Activated CD8-positive, alpha-beta memory T cell treated with anti-CD3 and anti-CD28 coated beads for 48 hours (primary cell): ENCODE measurements around the gene BABAM2.
"Not testable (repeated sequence)": the region's sequence is repeated elsewhere in the genome, so short reads cannot be mapped to it uniquely, and the experiment has no call there.

Experiments used
- DNase-seq, 3 experiments: peaks; one replicate each; pipeline ENCODE4 v3.0.0-alpha.2; 2020; ENCODE audit warnings: low read depth in 2 of 3, low spot score in 2 of 3

Gene BABAM2

DNA sequence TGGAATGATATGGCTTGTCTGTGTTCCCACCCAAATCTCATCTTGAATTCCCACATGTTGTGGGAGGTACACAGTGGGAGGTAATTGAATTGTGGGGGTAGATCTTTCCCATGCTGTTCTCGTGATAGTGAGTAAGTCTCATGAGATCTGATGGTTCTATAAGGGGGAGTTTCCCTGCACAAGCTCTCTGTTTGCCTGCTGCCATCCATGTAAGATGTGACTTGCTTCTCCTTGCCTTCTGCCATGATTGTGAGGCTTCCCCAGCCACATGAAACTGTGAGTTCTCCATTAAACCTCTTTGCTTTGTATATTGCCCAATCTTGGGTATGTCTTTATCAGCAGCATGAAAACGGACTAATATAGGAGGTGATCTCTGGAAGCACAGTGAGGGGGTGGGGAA lies 78.4 kb downstream of the BABAM2 start:
- not testable (repeated sequence) for DNase-seq

DNA sequence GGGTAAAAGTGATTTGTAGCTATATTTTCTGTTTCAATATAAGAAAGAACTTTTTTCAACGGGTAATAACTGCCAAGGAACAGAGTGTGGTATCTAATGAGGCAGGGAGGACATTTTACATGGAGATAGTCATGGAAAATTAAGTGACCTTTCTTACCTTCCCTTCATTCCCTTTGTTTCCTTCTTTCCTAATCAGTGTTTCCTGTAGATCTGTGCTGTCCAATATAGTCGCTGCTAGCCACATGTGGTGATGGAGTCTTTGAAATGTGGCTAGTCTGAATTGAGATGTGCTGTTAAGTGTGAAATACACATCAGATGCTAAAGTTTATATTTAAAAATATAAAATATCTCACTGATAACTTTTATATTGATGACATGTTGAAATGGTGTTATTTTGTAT lies 81.8 kb downstream of the BABAM2 start:
- no peak for DNase-seq

DNA sequence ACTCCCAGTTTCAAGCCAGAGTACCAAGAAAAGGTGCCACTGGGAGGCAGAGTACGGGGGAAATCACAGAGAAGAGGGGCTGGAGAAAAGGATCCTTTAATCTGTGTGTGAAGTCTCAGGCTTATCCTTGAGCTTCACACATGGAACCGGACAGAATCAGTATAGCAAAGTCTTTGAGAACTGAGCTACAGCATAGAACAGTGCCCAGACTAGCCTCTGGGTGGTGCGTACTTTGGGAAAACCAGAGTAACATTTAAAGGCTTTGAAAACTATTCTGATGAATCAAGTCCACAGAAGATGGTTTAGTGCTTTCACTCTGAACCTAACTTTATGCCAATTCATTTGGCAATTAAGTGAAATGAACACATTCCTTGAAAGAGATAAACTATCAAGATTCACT lies 83.1 kb downstream of the BABAM2 start:
- DNase-seq, result no peak

DNA sequence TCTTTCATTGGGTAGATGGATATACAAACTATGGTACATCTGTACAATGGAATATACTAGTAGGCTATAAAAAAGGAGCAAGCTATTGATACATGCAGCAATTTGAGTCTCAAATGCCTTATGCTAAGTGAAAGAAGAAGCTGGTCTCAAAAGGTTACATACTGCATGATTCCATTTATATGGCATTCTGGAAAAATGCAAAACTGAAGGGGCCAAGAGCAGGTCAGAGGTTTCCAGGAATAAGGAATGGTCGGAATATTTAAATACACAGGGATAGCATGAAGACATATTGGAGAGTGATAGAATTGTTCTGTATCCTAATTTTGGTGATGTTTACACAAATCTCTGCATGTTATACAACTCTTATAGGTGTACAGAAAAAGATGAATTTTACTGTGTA lies 85.8 kb downstream of the BABAM2 start:
- no peak for DNase-seq

DNA sequence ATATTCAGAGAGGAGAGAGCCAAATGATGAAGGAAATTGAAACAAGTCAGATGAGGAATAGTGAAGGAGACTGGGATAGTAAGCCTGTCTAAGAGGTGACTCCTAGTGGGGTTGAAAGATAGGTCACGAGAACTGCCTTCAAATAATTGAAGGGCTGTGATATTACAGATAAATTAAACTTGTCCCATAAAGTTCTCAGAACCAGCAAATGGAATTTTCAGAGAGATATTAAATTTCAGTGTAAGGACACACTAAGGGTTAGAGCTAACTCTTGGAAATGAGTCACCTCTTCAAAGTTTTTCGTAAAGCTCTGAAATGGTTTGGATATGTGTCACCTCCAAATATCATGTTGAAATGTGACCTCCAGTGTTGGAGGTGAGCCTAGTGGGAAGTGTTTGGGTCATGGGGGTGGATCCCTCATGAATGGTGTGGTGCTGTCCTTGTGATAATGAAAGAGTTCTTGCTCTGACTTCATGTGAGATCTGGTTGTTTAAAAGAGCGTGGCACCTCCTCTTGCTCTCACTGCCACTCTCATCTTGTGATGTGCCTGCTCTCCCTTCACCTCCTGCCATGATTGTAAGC lies 87.3 kb downstream of the BABAM2 start:
- no peak for DNase-seq

DNA sequence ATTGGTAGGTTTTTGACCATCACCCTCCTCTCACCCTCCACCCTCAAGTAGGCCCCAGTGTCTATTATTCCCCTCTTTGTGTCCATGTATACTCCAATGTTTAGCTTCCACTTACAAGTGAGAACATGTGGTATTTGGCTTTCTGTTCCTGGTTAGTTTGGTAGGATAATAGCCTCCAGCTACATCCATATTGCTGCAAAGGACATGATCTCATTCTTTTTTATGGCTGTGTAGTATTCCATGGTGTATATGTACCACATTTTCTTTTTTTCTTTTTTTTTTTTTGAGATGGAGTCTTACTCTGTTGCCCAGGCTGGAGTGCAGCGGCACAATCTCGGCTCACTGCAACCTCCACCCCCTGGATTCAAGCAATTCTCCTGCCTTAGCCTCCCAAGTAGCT lies 88.2 kb downstream of the BABAM2 start:
- DNase-seq, result not testable (repeated sequence)

DNA sequence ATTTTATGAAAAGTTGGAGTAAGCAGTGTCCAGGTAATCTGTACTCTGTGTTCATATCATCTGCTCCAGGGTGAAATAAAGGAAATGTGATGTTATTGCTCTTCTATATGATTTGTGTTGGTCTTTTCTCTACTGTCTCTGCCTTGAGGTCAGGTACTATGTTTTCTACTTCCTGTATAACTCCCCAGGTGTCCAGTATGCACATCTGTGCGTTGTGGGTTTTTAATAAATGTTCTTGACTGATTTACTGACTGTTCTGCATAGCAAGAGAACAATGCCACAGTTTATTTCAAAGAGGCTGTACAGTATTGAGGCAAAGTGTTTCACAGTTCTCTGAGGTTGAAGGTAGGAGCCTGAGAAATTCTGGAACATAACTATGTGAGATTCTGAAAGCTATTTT lies 89.7 kb downstream of the BABAM2 start:
- no peak for DNase-seq

DNA sequence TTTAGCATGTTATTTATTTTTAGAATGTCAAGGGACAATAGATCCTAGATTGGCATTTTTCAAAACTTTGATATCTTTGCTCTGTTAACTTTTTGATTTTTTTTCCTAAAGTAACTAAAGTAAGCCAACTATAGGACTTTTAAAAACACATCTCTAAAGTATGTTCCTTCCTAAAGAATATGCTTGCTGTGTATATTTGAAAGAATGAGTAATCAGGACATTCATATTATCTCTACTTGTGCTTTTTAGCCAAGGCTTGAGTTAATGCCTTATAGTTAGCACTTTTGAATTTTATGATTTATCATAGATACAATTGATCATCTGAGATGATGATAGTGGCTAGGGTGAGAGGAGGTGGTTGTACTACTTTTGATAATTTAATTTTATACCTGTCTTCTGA lies 93.6 kb downstream of the BABAM2 start:
- no peak for DNase-seq

DNA sequence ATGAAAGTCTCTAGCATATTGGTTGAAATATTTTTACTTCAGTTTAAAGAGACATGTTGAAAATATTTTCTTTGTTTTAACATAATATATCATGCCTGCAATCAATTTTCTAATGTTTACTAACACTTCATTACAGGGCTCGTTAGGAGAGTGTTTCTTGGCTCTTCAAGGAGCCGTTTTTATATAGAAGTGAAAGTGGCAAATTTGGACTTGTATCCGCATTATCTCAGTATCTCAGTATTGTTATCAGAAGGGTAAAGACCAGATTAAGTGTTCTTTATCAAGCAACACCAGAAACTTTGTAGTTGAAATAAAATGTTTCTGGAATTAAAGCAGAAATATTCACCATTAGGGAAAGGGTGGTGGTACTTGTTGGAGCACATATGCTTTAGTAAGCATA lies 97.8 kb downstream of the BABAM2 start:
- no peak for DNase-seq

DNA sequence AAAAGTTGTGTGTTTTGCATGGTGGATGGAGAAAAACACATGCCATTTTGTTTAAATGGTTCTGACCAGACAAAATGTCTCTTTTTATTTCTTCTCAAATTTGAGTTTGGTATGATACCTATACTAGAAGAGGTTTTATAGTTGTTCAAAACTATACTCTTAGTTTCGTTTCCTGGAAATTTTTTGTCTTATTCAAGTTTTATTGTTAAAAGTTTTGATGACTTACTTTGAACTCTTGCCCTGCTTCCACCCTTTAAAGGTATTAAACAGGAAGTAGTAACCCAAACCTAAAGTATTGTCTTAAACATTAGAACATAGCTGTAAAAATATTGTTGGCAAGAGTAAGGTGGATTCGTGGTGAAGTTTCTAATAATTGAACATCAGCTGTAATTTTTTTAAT lies 98.2 kb downstream of the BABAM2 start:
- no peak for DNase-seq

DNA sequence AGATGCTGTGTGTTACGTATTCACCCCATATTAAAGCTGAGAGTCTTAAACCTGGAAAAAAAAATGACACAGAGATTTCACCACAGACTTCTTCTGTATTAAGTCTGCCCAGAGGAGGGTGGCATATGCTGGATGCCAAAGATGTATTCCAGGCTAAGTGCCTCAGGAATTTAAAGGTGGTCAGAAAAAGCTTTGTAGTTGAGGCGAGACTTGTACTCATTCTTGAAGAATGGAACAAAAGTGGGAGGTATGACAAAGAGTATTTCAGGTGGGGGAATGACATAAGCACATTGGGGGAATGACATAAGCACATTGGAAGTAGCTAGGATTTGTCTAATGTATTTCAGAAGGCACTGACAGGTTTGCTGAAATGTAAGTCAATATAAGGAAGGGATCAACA lies 98.6 kb downstream of the BABAM2 start:
- no peak for DNase-seq

DNA sequence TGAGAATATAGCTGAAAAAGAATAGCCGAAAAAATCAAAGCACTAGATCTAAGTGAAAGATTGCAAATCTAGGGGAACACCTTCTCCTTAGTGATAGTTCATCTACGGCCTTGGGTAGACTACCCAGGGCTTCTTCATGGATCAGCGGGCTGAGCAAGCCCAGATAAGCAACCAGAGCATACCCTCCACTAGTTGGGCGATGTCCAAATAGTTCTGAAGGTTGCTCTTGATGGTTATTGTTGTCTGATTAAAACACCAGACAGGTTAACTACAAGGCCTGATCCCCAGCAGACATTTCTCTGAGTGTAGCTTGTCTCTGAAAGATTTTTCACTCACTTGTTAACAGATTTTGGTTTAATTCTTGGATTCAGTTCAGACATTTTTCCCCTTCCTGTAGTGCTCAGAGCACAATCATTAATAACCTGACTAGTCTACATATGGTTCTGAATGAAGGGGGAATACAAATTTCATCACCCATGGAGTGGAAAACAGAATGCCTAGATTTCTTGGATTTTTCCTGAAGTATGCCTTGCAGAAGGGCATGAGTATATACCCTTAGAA lies 99.6 kb downstream of the BABAM2 start:
- DNase-seq, result no peak

DNA sequence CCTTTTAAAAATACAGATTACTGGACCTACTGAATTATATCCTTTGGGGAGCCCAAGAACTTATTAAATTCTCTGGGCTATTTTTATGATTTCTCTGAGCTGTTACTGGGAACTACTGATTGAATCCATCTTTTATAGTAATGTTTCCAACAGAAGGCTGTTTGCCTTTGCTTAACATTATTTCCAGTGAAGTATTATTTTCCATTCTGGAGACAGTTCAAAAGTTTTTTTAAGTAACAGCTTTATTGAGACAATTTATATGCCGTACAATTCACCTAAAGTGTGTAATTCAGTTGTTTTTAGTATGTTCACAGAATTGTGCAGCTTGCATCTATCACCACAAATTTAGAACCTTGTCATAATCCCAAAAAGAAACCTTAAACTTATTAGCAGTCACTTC lies 100.6 kb downstream of the BABAM2 start:
- DNase-seq, result no peak

DNA sequence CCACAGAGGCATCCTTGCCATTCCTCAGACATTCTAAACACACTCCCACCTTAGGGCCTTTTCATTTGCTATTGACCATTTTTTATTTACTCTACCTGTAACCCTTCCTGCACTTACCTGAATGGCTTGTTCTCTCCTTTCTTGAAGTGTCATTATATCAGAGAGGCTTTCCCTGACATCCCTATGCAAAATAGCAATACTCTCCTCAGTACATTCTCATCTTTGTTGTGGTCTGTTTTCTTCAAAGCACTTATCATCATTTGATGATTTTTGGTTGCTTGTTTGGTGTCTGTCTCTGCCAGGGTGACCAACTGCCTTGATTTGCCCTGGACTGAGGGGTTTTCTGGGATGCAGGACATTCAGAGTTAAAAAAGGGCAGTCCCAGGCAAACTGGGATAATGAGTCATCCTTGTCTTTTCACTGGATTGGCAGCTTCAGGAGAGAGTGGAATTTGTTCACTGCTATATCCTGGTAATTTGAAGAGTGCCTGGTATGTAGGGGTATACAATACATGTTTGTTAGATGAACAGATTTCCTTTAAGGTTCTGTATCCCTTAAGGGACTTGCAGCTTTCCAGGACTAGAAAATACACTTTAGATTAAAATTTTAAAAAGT lies 102.4 kb downstream of the BABAM2 start:
- no peak for DNase-seq

DNA sequence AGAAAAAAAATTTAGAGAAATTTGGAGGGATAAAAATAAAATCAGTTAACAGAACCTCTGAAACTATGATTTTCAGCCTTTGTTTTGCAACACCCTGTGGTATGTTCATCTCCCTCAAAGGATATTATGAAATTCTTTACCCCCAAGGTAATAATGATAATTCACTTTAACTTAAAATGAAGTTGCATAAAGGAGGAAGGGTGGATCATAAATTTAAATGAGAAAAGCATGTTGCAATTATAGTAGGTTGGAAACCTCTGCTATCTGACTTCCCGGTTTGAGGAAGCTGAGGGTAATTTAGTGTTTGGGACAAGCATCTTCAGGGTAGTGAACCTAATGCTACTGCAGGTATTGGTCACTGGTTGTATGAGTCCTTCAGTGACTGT lies 102.9 kb downstream of the BABAM2 start:
- no peak for DNase-seq

DNA sequence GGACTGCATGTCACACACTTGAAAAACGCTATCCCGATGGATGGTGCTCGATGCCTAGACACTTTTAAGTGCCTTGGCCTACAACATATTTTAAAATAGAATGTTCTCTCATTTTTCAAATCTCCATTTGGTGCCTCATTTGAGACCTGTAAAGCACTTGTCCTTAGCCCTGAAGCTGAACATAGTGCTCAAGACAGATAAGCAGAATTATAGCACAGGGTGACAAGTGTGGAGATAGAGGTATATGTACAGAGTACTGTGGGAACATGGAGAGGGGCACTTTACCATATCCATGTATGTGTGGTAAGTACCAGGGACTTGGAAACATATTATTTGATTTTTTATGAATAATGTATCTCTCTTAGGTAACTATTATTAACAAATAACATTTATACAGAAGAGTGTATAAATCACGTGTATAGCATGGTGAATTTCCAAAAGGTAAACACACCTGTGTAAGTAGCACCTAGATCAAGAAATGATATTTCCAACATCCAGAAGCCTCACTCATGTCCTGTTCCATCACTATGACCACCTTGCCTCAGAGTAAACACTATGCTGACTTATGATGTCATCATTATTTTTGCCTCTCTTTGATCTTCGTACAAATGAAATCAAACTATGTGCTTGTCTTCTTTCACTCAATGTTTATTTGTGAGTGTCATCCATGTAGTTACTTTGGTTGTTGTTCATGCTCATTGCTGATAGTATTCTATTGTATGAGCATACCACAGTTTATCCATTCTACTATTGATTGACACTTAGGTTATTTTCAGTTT lies 103.6 kb downstream of the BABAM2 start:
- DNase-seq, result no peak

DNA sequence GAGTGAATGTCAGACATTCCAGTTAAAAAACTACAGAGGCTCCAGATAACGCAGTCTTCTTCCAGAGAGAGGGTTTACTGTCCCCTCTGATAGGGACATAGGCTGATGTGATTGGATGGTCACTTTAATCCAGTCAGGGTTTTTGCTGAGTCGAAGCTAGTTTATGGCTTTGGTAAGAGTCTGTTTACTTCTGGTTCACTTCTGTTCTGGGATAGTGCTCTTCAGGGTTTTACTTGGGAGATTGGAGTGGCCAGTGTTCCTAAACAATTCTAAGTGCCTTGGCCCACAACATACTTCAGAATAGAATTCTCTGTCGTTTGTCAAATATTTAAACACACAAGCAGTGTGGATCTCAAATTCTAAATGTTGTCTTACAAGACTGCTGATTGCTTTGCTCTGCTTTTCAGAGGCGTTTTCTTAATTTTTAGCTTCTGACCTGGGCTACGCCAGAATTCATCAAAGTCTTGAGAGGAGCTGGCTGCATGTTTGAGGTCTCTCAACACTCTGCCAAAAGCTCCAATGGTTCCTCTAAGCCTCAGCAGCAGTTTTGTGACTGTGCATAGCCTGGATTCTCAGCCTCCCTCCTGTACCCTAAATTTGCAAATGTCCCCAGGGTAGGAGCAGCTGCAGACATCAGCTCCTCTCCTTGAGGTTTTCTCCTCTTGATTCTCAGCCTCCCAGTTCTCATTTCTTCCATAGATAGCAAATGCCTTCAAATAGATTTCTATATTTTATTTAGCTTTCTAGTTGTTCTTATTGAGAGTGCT lies 105.8 kb downstream of the BABAM2 start:
- no peak for DNase-seq

DNA sequence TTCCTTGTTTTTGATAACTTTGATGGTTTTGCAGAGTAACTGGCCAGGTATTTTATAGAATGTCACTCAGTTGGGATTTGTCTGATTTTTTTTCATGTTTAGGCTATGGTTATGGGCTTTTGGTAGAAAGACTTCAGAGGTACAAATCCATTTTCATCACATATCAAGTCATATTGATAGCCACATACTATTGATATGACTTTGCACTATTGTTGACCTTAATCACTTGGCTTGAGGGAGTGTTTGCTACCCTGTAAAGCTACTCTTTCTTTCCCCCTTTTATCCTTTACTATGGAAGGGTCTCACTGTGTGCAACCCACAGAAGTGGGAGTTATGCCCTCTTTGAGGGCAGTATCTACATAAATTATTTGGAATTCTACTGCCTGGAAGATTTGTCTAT lies 109.8 kb downstream of the BABAM2 start:
- no peak for DNase-seq

DNA sequence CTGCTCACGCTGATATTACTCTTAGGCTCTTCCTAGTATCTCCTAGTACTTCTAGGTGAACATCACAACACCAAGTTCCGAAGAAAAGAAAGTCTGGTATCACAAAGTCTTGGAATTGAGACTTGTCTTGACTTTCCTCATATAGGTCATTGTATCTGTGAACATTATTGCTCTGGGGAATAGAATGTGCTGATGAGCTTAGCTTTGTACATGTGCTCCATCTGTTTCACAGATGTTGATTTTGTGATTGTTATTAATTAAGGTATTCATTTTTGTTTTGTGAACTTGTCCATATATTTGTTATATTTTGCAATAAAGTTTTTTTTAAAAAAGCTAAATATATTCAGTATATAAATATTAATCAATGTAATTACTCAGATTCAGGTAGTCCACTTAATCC lies 111.7 kb downstream of the BABAM2 start:
- no peak for DNase-seq

DNA sequence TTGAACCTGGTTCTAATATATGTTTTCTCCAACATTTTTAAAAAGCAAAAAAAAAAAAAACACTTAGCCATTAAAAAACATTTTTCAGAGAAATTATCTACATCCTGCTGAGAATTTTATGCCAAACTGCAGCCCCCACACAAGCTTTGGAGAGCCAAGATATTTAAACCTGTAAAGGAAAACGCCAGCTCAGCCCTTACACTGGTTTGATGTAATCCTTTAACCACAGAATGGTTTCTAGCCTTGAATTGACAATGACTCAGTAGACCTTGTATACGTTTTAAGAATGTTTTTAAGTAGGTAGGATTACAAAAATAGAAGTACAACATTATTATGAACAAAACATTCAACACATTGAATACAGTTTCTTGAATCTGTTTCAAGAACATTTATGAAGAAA lies 113.6 kb downstream of the BABAM2 start:
- DNase-seq, result no peak

DNA sequence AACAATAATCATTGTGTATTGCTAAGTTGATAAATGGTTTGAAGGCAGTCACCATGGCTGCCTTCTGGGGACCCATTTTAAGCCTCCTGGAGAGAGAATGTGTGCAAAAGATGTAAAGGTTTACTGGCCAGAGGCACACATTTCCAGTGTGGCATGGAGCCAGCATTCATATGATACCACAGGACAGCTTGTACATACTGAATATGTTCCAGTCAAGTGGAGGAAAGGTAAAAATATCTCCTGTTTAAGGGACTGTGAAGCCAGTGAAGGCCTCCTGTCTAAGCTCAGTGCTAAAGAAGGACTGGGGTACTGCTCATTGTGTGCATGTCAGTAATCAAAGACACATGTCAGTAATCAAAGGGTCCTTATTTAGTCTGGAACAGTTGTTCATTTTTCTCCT lies 119.2 kb downstream of the BABAM2 start:
- no peak for DNase-seq

DNA sequence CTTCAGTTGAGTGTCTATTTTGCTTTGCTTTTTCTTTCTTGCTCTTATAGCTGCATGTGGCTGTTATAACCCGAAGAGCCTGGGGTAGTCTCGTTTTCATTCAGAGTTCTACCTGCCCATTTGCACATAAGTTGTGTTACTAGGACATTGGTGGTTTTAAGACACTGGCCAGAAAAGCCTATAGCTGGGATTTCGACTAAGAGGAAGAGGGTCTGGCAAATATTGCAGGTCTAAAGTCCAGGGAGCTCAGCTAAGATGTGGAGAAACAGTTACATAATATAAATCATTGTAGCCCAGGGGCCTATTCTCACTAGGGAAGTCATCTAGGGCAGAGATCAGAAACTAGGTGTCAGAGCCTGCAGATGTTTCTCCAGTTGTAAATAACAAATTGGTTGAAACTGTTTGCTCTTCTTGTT lies 120.8 kb downstream of the BABAM2 start:
- DNase-seq, result no peak
